Colonic mucosa (tissue), 4 donors: ENCODE data around the gene PTEN. TPM values are rescaled to one million over a fixed set of nuclear protein-coding genes. Genes with fewer than 3 reads are reported as not detected.
"Not testable (repeated sequence)": the region's sequence is repeated elsewhere in the genome, so short reads cannot be mapped to it uniquely, and the experiment has no call there.

ENCODE experiments used
- DNase-seq: peaks from one replicate; pipeline ENCODE4 v3.0.0-alpha.2; 2020
- H3K27ac ChIP-seq: fragments of 200-600 bp; one replicate; pipeline ENCODE4 v1.8.0; 2021
- H3K27me3 ChIP-seq: fragments of 200-600 bp; one replicate; pipeline ENCODE4 v1.8.0; 2021
- H3K36me3 ChIP-seq: fragments of 200-600 bp; one replicate; pipeline ENCODE4 v1.8.0; 2021
- H3K4me1 ChIP-seq: fragments of 200-600 bp; one replicate; pipeline ENCODE4 v1.8.0; 2021; ENCODE audit warnings: mild to moderate bottlenecking
- H3K4me3 ChIP-seq: fragments of 200-600 bp; one replicate; pipeline ENCODE4 v1.8.0; 2021
- H3K9ac ChIP-seq, 2 donors: one replicate each; pipeline ENCODE4 v1.7.0; 2013; ENCODE audit warnings: control low read depth in 2 of 2, low read depth in 2 of 2, low read length in 2 of 2
- H3K9me3 ChIP-seq: fragments of 200-600 bp; one replicate; pipeline ENCODE4 v1.8.0; 2021
- CTCF ChIP-seq: fragments of 200-600 bp; IDR thresholded peaks from one replicate; pipeline ENCODE4 v1.8.0; 2022; ENCODE audit warnings: antibody characterized with exemption, mild to moderate bottlenecking
- intact Hi-C: fragments of 100-400 bp; cut with DNase I; formaldehyde crosslinking; loops from one replicate; pipeline ENCODE4 v1.14.1; 2022
- total RNA-seq, 2 donors: library from RNA; stranded (reverse); fragmentation: NEBNext Ultra II Directional in 1 of 2; extraction: Animal tissue kit (Norgen Biotek cat#: 25700) in 1 of 2; gene quantifications; one replicate each; pipeline ENCODE4 v1.2.1, GENCODE V29; 2021
- donor health status: healthy.
- donor health status: DM: no; HTN: no; CAD: no.
- donor health status: DM: no; HTN: no; CAD: no.

PTEN gene
- total RNA-seq, 2 donors from 2014 or later: 79.2 to 111 TPM

GRCh38 chr10:87818505-87819288 is 44.7 kb upstream of the PTEN start:
- no peak for TF ChIP-seq CTCF
- Histone ChIP-seq H3K9me3 (no peaks in the 10 kb centered on the region), H3K27ac (peak overlapping the region; percentile 88), H3K36me3 (no peaks in the 10 kb centered on the region), H3K9ac (peak overlapping the region; percentile 62 to 83), H3K4me3 (peak overlapping the region; percentile 68), H3K27me3 (no peaks in the 10 kb centered on the region), H3K4me1 (no peaks in the 10 kb centered on the region)
- intact Hi-C loops: no loop called here
- peak; percentile 60 for DNase-seq

- no peak overlapping the region for H3K4me3 ChIP-seq
- H3K4me1 ChIP-seq: no peaks in the 10 kb centered on the region
- H3K9me3 ChIP-seq: no peaks in the 10 kb centered on the region
- no peak overlapping the region for H3K27ac ChIP-seq
- no peak for DNase-seq
- H3K36me3 ChIP-seq: no peaks in the 10 kb centered on the region
- intact Hi-C loops: no loop called here
- H3K9ac ChIP-seq: no peak overlapping the region
- no peaks in the 10 kb centered on the region for H3K27me3 ChIP-seq
- TF ChIP-seq CTCF: no peak
Observed at GRCh38 chr10:87819289-87819585, 44.2 kb upstream of the PTEN start.

- Histone ChIP-seq H3K9ac (no peak overlapping the region), H3K27ac (no peak overlapping the region), H3K36me3 (no peaks in the 10 kb centered on the region), H3K27me3 (no peaks in the 10 kb centered on the region), H3K4me3 (no peak overlapping the region), H3K9me3 (no peaks in the 10 kb centered on the region), H3K4me1 (no peaks in the 10 kb centered on the region)
- intact Hi-C loops: no loop called here
- DNase-seq: no peak
- TF ChIP-seq CTCF: no peak
Observed at GRCh38 chr10:87826653-87827052, 36.8 kb upstream of the PTEN start.

GRCh38 chr10:87827681-87828080 is 35.7 kb upstream of the PTEN start:
- intact Hi-C loops: no loop called here
- Histone ChIP-seq H3K27me3 (no peaks in the 10 kb centered on the region), H3K4me3 (no peak overlapping the region), H3K9me3 (no peaks in the 10 kb centered on the region), H3K9ac (no peak overlapping the region), H3K36me3 (no peaks in the 10 kb centered on the region), H3K27ac (no peak overlapping the region), H3K4me1 (no peaks in the 10 kb centered on the region)
- no peak for TF ChIP-seq CTCF
- no peak for DNase-seq

GRCh38 chr10:87829051-87829450 is 34.4 kb upstream of the PTEN start:
- DNase-seq, H3K27ac ChIP-seq, intact Hi-C loops: not testable (repeated sequence)

GRCh38 chr10:87829986-87830729 is 33.3 kb upstream of the PTEN start:
- Histone ChIP-seq H3K4me3 (no peak overlapping the region), H3K9ac (no peak overlapping the region), H3K36me3 (no peaks in the 10 kb centered on the region), H3K27me3 (no peaks in the 10 kb centered on the region), H3K27ac (no peak overlapping the region), H3K9me3 (no peaks in the 10 kb centered on the region), H3K4me1 (no peaks in the 10 kb centered on the region)
- TF ChIP-seq CTCF: no peak
- no peak for DNase-seq
- intact Hi-C loops: no loop called here

More at GRCh38 chr10:87829051-87829450, 34.4 kb upstream of the PTEN start:
- H3K4me3 ChIP-seq, H3K4me1 ChIP-seq, H3K36me3 ChIP-seq, H3K9ac ChIP-seq, H3K9me3 ChIP-seq, H3K27me3 ChIP-seq: not testable (repeated sequence)
